Activated T-helper 1 cell treated with anti-CD3 and anti-CD28 coated beads, Interleukin-12 subunit alpha, Interleukin-12 subunit beta, Interleukin-2, Interleukin-4 antibody, amounts not matched to agents 30 ng/mL and 10 ng/mL and 1 ng/mL, durations not matched to agents 14 hours and 24 hours and 36 hours (primary cell): ENCODE results near the gene ARHGAP1. TPM values are rescaled to one million over a fixed set of nuclear protein-coding genes. Genes with fewer than 3 reads are reported as not detected.
"Not testable (repeated sequence)": the region's sequence is repeated elsewhere in the genome, so short reads cannot be mapped to it uniquely, and the experiment has no call there.

ENCODE experiments used
- DNase-seq: peaks from one replicate; pipeline ENCODE4 v3.0.0; 2021; ENCODE audit warnings: low spot score
- H3K27ac Mint-ChIP-seq: one replicate; pipeline ENCODE4 v1.8.0; 2021; ENCODE audit warnings: mild to moderate bottlenecking, mixed read lengths
- H3K27me3 Mint-ChIP-seq: one replicate; pipeline ENCODE4 v1.8.0; 2022; ENCODE audit warnings: mild to moderate bottlenecking, moderate library complexity, mixed read lengths; ENCODE audit not compliant: insufficient read depth
- H3K36me3 Mint-ChIP-seq: one replicate; pipeline ENCODE4 v1.8.0; 2021; ENCODE audit warnings: low read depth, mixed read lengths
- H3K4me1 Mint-ChIP-seq: one replicate; pipeline ENCODE4 v1.8.0; 2021; ENCODE audit warnings: low read depth, mixed read lengths
- H3K4me3 Mint-ChIP-seq: one replicate; pipeline ENCODE4 v1.8.0; 2021; ENCODE audit warnings: mild to moderate bottlenecking, moderate library complexity, mixed read lengths
- H3K9me3 Mint-ChIP-seq: one replicate; pipeline ENCODE4 v1.8.0; 2021; ENCODE audit warnings: mixed read lengths
- intact Hi-C: fragments of 100-400 bp; cut with micrococcal nuclease; formaldehyde crosslinking; loops from one replicate; pipeline ENCODE4 v1.15.1; 2024
- total RNA-seq: library from RNA; stranded (reverse); gene quantifications from 2 replicates; pipeline ENCODE4 v1.2.3, GENCODE V29; 2022

The ARHGAP1 gene
- total RNA-seq, 1 donor from 2014 or later = 69.8 TPM

DNA sequence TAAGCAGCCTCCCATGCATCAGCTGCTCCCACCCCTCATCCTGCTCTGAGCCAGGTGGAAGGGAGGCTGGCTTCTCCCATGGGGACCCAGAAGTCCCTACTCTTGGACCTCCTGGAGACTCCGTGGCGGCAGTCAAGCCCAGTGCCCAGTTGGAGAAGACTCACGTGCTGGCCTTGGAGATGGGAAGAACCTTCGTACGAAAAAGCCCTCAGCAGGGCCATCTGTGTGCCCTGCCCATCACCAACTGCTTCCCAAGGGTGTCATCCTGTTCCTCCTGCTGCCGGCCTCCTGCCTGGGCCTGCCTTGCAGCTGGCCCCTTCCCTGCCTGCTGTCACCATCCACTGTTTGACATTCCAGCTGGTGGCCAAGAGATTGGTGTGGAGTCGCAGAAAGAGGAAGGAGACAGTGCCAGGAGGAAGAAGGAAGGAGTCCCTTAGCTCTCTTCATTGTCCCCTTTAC, 28.0 kb downstream of the ARHGAP1 start:
- peaks cover 36% of the 10 kb centered on the region for H3K36me3 Mint-ChIP-seq
- H3K27me3 Mint-ChIP-seq = no peaks in the 10 kb centered on the region
- H3K4me3 Mint-ChIP-seq = peak overlapping the region; percentile 45
- H3K4me1 Mint-ChIP-seq = peaks cover 57% of the 10 kb centered on the region
- no peaks in the 10 kb centered on the region for H3K9me3 Mint-ChIP-seq
- intact Hi-C loops = no loop called here
- no peak for DNase-seq
- H3K27ac Mint-ChIP-seq = peak overlapping the region; percentile 88

DNA sequence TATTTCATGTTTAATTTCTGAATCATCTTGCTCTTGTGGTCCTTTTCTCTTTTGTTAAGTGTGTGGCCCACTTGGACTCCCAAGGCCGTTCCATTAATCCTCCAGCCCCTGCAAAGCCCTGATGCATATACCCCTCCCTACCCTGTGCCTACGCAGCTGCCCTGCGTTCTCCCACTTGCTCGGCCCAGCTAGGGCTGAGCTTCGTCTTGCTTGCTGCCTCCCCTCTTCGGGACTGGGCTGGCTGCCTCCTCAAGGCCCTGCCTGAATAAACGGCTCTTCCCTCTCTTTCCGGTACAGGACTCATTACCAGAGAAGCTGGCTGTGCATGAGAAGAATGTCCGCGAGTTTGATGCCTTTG, 28.5 kb downstream of the ARHGAP1 start:
- no peak for DNase-seq
- Mint-ChIP-seq H3K27ac (peak overlapping the region; percentile 88), H3K4me3 (peak overlapping the region; percentile 45), H3K36me3 (peaks cover 34% of the 10 kb centered on the region), H3K4me1 (peaks cover 53% of the 10 kb centered on the region), H3K27me3 (no peaks in the 10 kb centered on the region), H3K9me3 (no peaks in the 10 kb centered on the region)
- intact Hi-C loops = loop anchor here (1.0 kb wide), 3 partner anchors 28 to 283 kb away; partner anchors contain the start of genes ARHGAP1, ATG13 and HARBI1

DNA sequence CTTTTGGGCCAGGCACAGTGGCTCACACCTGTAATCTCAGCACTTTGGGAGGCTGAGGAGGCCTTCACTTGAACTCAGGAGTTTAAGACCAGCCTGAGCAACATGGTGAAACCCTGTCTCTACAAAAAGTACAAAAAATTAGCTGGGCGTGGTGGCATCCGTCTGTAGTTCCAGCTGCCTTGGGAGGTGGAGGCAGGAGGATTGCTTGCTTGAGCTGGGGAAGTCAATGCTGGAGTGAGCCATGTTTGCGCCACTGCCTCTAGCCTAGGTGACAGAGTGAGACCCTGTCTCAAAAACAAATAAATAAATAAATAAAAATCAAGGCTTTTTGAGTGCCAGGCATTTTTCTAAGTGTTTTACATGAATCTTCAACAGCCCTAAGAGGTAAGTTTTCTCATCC, 29.9 kb downstream of the ARHGAP1 start:
- H3K36me3 Mint-ChIP-seq = peaks cover 40% of the 10 kb centered on the region
- peaks cover 47% of the 10 kb centered on the region for H3K4me1 Mint-ChIP-seq
- intact Hi-C loops, DNase-seq, H3K27me3 Mint-ChIP-seq, H3K4me3 Mint-ChIP-seq, H3K9me3 Mint-ChIP-seq, H3K27ac Mint-ChIP-seq: not testable (repeated sequence)

DNA sequence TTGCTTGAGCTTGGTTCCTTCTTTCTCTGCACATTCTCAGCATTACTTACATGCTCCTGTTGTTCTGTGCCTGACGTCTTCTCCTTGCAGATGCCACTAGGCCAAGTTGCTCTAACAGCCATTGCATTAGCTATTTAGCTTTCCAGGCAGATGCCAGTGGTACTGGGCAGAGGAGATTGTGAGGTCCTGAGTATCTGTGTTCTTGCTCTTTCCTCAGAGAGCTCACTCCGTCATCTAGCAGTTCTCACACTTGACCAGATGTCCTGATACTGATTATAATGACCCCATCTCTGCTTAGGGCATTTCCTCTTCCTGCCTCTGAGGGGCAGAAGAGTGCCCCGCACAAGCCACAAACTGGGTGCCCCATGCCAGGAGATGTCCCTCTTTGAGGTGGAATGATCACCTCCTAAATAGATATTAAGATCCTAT, 30.7 kb downstream of the ARHGAP1 start:
- Mint-ChIP-seq H3K27ac (peak overlapping the region; percentile 48), H3K4me1 (peaks cover 41% of the 10 kb centered on the region), H3K4me3 (no peak overlapping the region), H3K36me3 (peaks cover 40% of the 10 kb centered on the region), H3K9me3 (no peaks in the 10 kb centered on the region), H3K27me3 (no peaks in the 10 kb centered on the region)
- intact Hi-C loops = no loop called here
- DNase-seq = no peak

DNA sequence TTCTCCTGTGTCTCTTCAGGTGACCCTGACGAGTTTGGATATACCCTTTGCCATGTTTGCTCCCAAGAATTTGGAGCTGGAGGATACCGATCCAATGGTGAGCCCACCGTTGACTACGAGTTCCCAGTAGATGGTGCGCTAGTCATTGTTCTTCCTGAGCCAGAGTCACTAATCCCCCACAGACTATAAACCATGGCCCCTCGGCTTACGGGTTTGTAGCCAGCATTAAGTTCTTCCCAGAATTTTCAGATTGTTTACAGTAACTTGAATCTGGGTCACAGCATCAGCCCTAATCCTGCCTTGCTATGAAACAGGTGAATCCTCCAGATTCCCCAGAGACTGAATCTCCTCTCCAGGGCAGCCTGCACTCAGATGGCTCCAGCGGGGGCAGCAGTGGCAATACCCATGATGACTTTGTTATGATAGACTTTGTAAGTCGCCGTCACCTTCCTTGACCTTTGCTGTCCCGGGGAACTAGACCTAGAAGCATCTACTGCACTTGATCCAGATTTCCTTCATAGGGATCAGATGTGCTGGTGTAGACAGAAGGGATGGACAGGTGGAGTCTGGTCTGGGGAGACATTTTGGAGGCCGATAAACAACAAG, 31.8 kb downstream of the ARHGAP1 start:
- Mint-ChIP-seq H3K4me1 (peaks cover 35% of the 10 kb centered on the region), H3K4me3 (no peak overlapping the region), H3K27me3 (no peaks in the 10 kb centered on the region), H3K9me3 (no peaks in the 10 kb centered on the region), H3K27ac (no peak overlapping the region), H3K36me3 (peaks cover 41% of the 10 kb centered on the region)
- intact Hi-C loops = no loop called here
- no peak for DNase-seq

DNA sequence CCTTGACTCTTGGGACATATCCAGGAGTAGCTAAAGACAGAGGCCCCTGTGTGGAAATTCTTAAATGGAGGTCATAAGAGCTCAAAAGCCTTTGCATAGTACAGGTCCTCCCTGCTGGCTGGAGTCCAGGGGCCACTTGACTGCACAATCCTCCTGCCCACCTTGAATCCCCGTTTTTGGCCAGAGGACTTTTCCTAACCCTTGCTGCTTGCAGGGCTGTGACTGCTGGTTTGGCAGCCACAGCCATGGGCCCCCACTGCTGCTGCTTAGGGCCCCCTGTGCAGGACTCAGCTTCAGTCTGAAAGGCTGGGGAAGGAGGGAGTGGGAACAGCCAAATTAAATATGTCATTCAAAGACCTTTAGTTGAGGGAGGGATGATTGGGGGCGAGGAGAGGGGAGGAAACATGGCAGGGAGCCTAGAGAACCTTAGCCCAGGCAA, 33.4 kb downstream of the ARHGAP1 start:
- no peaks in the 10 kb centered on the region for H3K9me3 Mint-ChIP-seq
- H3K4me1 Mint-ChIP-seq = peaks cover 26% of the 10 kb centered on the region
- intact Hi-C loops = no loop called here
- H3K27ac Mint-ChIP-seq = no peak overlapping the region
- no peak overlapping the region for H3K4me3 Mint-ChIP-seq
- DNase-seq = no peak
- no peaks in the 10 kb centered on the region for H3K27me3 Mint-ChIP-seq
- H3K36me3 Mint-ChIP-seq = peaks cover 35% of the 10 kb centered on the region

DNA sequence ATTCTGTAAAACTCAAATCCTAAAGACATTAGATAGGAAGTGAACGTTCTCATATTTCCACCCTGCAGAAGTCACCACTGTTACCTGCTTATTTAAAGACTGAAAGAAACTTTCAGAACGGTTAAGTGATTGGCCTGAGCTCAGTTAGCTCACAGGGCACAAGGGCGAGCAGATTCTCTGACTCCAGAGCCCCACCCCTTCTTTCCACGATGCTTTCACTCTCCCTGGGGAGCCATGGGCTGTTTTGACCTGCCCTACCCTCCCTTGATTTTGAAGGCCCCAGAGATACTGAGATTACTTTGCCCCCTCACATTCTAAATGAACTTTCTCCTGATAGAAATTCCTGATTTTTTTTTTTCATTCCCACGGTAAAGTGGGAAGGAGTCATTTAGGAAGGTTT, 33.9 kb downstream of the ARHGAP1 start:
- Mint-ChIP-seq H3K9me3 (no peaks in the 10 kb centered on the region), H3K4me3 (no peak overlapping the region), H3K36me3 (peaks cover 32% of the 10 kb centered on the region), H3K4me1 (peaks cover 20% of the 10 kb centered on the region), H3K27ac (no peak overlapping the region), H3K27me3 (no peaks in the 10 kb centered on the region)
- DNase-seq = no peak
- intact Hi-C loops = no loop called here

DNA sequence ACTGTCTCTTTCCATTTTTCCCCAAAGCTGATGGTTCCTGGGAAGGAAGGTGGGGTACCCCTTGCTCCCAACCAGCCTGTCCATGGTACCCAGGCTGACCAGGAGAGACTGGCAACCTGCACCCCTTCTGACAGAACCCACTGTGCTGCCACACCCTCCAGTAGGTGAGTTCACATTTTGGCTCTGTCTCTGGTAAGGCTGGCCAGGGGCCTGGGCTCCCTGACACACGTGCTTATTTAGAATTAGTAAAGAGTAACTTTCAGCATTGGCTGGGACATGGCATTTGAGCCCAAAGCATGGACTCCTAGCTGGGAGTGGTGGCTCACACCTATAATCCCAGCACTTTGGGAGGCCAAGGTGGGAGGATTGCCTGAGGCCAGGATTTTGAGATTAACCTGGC, 35.1 kb downstream of the ARHGAP1 start:
- peaks cover 29% of the 10 kb centered on the region for H3K36me3 Mint-ChIP-seq
- intact Hi-C loops = no loop called here
- DNase-seq = no peak
- no peak overlapping the region for H3K27ac Mint-ChIP-seq
- no peaks in the 10 kb centered on the region for H3K9me3 Mint-ChIP-seq
- H3K4me3 Mint-ChIP-seq = no peak overlapping the region
- no peaks in the 10 kb centered on the region for H3K27me3 Mint-ChIP-seq
- peaks cover 9% of the 10 kb centered on the region for H3K4me1 Mint-ChIP-seq

DNA sequence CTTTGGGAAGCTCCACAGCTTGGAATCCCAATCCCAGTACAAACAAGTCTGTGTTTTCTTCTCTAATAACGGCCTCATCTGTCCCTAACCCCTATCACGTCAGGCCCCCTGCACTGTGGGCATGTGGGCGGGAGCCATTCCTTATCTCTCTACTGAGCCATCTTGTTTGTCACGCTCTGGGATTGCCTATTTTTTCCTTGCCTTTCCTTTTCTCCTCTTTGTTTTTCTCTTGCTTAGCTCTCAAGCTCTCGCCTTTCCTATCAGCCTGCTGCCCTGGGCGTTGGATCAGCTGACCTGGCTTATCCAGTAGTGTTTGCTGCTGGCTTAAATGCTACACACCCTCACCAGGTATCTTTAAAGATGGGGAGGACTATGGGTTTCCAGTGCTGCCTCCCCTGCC, 35.8 kb downstream of the ARHGAP1 start:
- Mint-ChIP-seq H3K4me1 (peaks cover 4% of the 10 kb centered on the region), H3K27me3 (no peaks in the 10 kb centered on the region), H3K4me3 (no peak overlapping the region), H3K36me3 (peaks cover 29% of the 10 kb centered on the region), H3K27ac (no peak overlapping the region), H3K9me3 (no peaks in the 10 kb centered on the region)
- no peak for DNase-seq
- intact Hi-C loops = no loop called here

DNA sequence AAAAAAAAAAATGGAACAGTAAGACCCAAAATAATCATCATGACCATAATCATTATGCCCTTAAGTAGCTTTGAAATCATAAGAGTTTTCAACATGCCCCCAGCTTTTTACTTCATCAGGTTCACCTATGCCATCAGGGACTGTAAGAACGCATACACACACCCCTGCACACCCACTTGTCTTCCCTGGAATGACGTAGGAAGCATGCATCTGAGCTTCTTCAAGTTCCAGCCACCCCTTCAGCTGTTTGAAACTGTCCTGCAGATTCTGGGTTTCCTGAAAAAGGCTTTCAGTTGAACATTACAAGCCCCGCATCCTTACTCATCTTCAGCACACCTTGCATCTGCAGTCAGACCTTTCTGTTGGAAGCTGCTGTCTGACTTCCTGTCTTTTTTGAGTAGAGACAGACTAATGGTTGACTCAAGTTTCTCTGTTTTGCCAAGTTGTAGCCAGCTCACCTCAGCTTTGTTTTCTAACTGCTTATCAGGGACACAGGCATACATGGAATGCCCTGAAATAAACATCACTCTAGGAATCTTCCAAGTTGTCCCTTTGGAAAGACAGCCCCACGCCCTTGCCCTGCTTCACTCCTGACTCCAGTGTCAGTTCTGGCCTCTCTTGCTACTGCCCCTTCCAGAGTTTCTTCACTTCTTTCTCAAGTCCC, 37.0 kb downstream of the ARHGAP1 start:
- Mint-ChIP-seq H3K4me1 (no peaks in the 10 kb centered on the region), H3K27me3 (no peaks in the 10 kb centered on the region), H3K9me3 (no peaks in the 10 kb centered on the region), H3K36me3 (peaks cover 33% of the 10 kb centered on the region), H3K4me3 (no peak overlapping the region), H3K27ac (peak overlapping the region; percentile 23)
- intact Hi-C loops = no loop called here
- no peak for DNase-seq

DNA sequence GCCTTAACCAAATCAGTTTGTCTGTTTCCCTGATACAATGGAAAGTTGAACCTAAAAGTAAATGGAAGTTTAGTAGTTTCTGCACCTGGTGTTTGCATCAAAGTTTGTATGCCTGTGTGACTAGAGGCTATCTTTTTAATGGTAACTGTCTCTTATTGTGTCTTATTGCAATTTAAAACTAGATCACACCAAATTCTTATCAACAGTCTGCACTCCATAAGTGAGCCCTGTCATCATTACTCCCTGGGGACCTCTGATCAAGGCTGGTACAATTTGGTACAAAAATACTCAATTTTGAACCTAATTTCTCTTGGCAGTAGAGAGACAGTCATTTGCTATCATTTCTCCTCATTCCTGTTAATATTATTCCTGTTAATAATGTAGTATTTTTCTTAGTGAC, 38.1 kb downstream of the ARHGAP1 start:
- Mint-ChIP-seq H3K9me3 (no peaks in the 10 kb centered on the region), H3K27ac (no peak overlapping the region), H3K27me3 (no peaks in the 10 kb centered on the region), H3K4me1 (no peaks in the 10 kb centered on the region), H3K36me3 (peaks cover 36% of the 10 kb centered on the region), H3K4me3 (no peak overlapping the region)
- DNase-seq = no peak
- intact Hi-C loops = no loop called here

DNA sequence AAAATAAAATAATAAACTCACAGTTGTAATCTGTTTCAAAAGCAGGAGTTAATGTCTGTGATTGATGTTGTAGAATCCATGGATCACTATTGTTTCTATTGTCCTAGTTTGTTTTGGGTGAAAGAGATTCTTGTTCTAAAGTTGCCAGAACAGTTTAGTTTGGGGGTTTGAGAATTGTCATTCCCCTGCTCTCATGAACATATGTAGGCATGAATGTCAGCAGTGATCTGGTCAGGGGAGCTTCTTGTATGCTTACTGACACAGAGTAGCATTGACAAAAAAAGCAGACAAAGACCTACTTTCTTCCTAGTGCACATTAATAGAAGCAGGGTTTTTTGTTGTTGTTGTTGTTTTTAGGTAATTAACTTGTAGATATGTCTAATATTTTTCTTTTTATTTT, 38.6 kb downstream of the ARHGAP1 start:
- Mint-ChIP-seq H3K36me3 (peaks cover 39% of the 10 kb centered on the region), H3K27ac (no peak overlapping the region), H3K4me3 (no peak overlapping the region), H3K27me3 (no peaks in the 10 kb centered on the region), H3K9me3 (no peaks in the 10 kb centered on the region), H3K4me1 (no peaks in the 10 kb centered on the region)
- DNase-seq = no peak
- intact Hi-C loops = no loop called here

DNA sequence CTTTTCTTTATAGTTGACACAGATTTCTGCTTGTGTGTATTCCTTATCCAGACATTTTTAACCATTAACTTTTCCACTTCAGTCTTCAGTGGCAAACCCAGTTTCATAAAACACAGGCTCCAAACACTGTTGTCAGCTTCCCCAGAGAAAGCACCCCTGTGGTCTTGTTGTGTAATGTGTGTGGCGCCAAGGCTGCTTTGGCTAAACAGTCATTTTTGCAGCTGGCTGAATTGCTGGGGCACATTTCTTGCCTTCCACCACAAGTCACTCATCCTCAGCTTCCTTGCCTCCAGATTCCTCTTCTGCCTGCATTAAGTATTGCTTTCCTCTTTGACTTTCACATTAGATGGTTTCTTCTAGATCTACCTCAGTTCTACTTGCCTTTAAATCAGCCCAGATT, 40.5 kb downstream of the ARHGAP1 start:
- Mint-ChIP-seq H3K4me3 (no peak overlapping the region), H3K4me1 (no peaks in the 10 kb centered on the region), H3K36me3 (peaks cover 35% of the 10 kb centered on the region), H3K27ac (no peak overlapping the region), H3K9me3 (no peaks in the 10 kb centered on the region), H3K27me3 (no peaks in the 10 kb centered on the region)
- intact Hi-C loops = no loop called here
- no peak for DNase-seq
